ENCODE data around the gene IFNGR1.
"Not testable (repeated sequence)": the region's sequence is repeated elsewhere in the genome, so short reads cannot be mapped to it uniquely, and the experiment has no call there.

Gene IFNGR1

GRCh38 chr6:137213331-137213740 lies 5.8 kb downstream of the IFNGR1 start:
- WGBS, 2 experiments (ENCODE audit: insufficient coverage in 2 of 2) = 80 to 90% methylated on average over 3 of the region's 4 CpGs
- Histone ChIP-seq H3K36me3 (ENCODE audit: control insufficient read depth, insufficient read depth, low read length) (peaks cover 53% of the 10 kb centered on the region), H3K4me1 (ENCODE audit: control insufficient read depth, insufficient read depth, low read length, poor library complexity, severe bottlenecking) (peaks cover 8% of the 10 kb centered on the region), H3K4me3 (ENCODE audit: extremely low read depth, insufficient read depth, low read length, poor library complexity, severe bottlenecking) (no peak overlapping the region), H3K9me3 (ENCODE audit: control insufficient read depth, low read length) (peaks cover 17% of the 10 kb centered on the region), H3K27ac (ENCODE audit: low read depth, low read length, severe bottlenecking) (no peak overlapping the region)

GRCh38 chr6:137211910-137212309 lies 7.3 kb downstream of the IFNGR1 start:
- WGBS, 2 experiments (ENCODE audit: insufficient coverage in 2 of 2) = 91 to 97% methylated on average over 3 of the region's 3 CpGs
- no peak overlapping the region for H3K4me3 ChIP-seq (ENCODE audit: extremely low read depth, insufficient read depth, low read length, poor library complexity, severe bottlenecking)
- no peaks in the 10 kb centered on the region for H3K4me1 ChIP-seq (ENCODE audit: control insufficient read depth, insufficient read depth, low read length, poor library complexity, severe bottlenecking)
- no peak overlapping the region for H3K27ac ChIP-seq (ENCODE audit: low read depth, low read length, severe bottlenecking)
- peaks cover 64% of the 10 kb centered on the region for H3K36me3 ChIP-seq (ENCODE audit: control insufficient read depth, insufficient read depth, low read length)
- H3K9me3 ChIP-seq (ENCODE audit: control insufficient read depth, low read length) = peaks cover 27% of the 10 kb centered on the region

DNA sequence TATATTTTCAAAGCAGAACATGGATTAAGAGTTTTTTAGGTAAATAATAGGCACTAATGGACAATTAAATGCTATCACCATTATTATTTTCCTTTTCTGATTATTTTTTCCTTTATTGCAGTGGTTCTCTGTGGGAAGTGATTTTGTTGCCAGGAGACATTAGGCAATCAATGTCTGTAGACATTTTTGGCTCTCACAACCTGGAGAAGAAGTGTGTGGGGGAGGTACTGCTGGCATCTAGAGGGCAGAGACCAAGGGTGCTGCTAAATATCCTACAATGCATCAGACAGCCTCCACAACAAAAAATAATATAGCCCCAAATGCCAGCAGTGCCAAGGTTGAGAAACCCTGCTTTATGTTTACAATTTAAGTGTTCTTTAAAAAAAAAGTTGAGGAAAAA lies 8.3 kb downstream of the IFNGR1 start:
- peaks cover 72% of the 10 kb centered on the region for H3K36me3 ChIP-seq (ENCODE audit: control insufficient read depth, insufficient read depth, low read length)

GRCh38 chr6:137208279-137208678 lies 10.9 kb downstream of the IFNGR1 start:
- Histone ChIP-seq H3K4me1 (ENCODE audit: control insufficient read depth, insufficient read depth, low read length, poor library complexity, severe bottlenecking) (no peaks in the 10 kb centered on the region), H3K4me3 (ENCODE audit: extremely low read depth, insufficient read depth, low read length, poor library complexity, severe bottlenecking) (no peak overlapping the region), H3K9me3 (ENCODE audit: control insufficient read depth, low read length) (peaks cover 27% of the 10 kb centered on the region), H3K27ac (ENCODE audit: low read depth, low read length, severe bottlenecking) (no peak overlapping the region), H3K36me3 (ENCODE audit: control insufficient read depth, insufficient read depth, low read length) (peaks cover 81% of the 10 kb centered on the region)
- 94 to 97% methylated on average over 7 of the region's 7 CpGs for WGBS, 2 experiments (ENCODE audit: insufficient coverage in 2 of 2)

More for the DNA sequence above, 8.3 kb downstream of the IFNGR1 start:
- H3K9me3 ChIP-seq (ENCODE audit: control insufficient read depth, low read length) = peaks cover 27% of the 10 kb centered on the region
- no peak overlapping the region for H3K4me3 ChIP-seq (ENCODE audit: extremely low read depth, insufficient read depth, low read length, poor library complexity, severe bottlenecking)
- no peak overlapping the region for H3K27ac ChIP-seq (ENCODE audit: low read depth, low read length, severe bottlenecking)
- no peaks in the 10 kb centered on the region for H3K4me1 ChIP-seq (ENCODE audit: control insufficient read depth, insufficient read depth, low read length, poor library complexity, severe bottlenecking)

DNA sequence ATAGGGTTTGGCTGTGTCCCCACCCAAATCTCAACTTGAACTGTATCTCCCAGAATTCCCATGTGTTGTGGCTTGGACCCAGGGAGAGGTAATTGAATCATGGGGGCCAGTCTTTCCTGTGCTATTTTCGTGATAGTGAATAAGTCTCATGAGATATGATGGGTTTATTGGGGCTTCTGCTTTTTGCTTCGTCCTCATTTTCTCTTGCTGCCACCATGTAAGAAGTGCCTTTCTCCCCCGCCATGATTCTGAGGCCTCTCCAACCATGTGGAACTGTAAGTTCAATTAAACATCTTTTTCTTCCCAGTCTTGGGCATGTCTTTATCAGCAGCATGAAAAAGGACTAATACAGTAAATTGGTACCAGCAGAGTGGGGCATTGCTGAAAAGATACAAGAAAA lies 11.7 kb downstream of the IFNGR1 start:
- peaks cover 85% of the 10 kb centered on the region for H3K36me3 ChIP-seq (ENCODE audit: control insufficient read depth, insufficient read depth, low read length)
- H3K9me3 ChIP-seq (ENCODE audit: control insufficient read depth, low read length) = peaks cover 27% of the 10 kb centered on the region
- 100% methylated on average over 2 of the region's 3 CpGs; no CpG with 5 or more reads in 1 of the 2 experiments for WGBS, 2 experiments (ENCODE audit: insufficient coverage in 2 of 2)

DNA sequence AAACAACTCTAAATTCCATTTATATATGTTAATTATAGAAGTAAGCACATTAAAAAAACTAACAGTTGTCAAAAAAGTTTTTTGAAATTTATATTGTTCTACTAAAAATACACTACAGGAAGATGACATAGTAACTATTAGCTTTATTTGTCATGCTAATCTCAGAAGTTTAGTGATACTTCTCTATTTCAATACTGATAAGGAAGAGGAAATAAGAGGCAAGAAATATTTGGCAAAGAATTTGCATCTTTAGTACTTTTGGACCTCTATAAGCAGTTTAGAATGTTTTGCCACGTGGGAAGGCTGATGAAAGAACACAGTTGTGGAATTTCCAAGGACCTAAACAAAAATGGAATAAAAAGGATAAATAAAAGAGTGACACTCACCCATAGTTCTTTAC lies 12.6 kb downstream of the IFNGR1 start:
- Histone ChIP-seq H3K36me3 (ENCODE audit: control insufficient read depth, insufficient read depth, low read length) (peaks cover 85% of the 10 kb centered on the region), H3K9me3 (ENCODE audit: control insufficient read depth, low read length) (peaks cover 27% of the 10 kb centered on the region), H3K4me3 (ENCODE audit: extremely low read depth, insufficient read depth, low read length, poor library complexity, severe bottlenecking) (no peak overlapping the region), H3K4me1 (ENCODE audit: control insufficient read depth, insufficient read depth, low read length, poor library complexity, severe bottlenecking) (no peaks in the 10 kb centered on the region), H3K27ac (ENCODE audit: low read depth, low read length, severe bottlenecking) (no peak overlapping the region)
- WGBS, 2 experiments (ENCODE audit: insufficient coverage in 2 of 2) = 71% methylated on average over 1 of the region's 1 CpG; no CpG with 5 or more reads in 1 of the 2 experiments

More for the DNA sequence above, 11.7 kb downstream of the IFNGR1 start:
- not testable (repeated sequence) for H3K4me3 ChIP-seq (ENCODE audit: extremely low read depth, insufficient read depth, low read length, poor library complexity, severe bottlenecking); H3K27ac ChIP-seq (ENCODE audit: low read depth, low read length, severe bottlenecking); H3K4me1 ChIP-seq (ENCODE audit: control insufficient read depth, insufficient read depth, low read length, poor library complexity, severe bottlenecking)

DNA sequence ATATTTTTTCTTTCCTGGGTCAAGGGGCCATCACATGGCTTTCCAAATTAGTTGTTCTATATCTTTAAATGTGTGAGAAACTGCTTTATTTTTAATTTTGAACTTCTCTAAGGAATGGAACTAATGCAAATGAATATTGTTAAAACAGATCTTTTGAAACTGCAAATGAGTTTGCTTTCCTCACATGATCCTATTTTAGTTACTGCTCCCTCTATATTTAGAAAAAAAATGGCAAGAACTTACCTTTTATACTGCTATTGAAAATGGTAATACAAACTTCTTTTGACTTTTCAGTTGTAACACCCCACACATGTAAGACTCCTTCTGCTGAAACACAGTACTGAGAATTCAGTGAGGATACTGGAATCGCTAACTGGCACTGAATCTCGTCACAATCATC lies 15.9 kb downstream of the IFNGR1 start:
- Histone ChIP-seq H3K4me1 (ENCODE audit: control insufficient read depth, insufficient read depth, low read length, poor library complexity, severe bottlenecking) (no peaks in the 10 kb centered on the region), H3K9me3 (ENCODE audit: control insufficient read depth, low read length) (peaks cover 9% of the 10 kb centered on the region), H3K4me3 (ENCODE audit: extremely low read depth, insufficient read depth, low read length, poor library complexity, severe bottlenecking) (no peak overlapping the region), H3K27ac (ENCODE audit: low read depth, low read length, severe bottlenecking) (no peak overlapping the region), H3K36me3 (ENCODE audit: control insufficient read depth, insufficient read depth, low read length) (peaks cover 81% of the 10 kb centered on the region)
- 100% methylated on average over 1 of the region's 2 CpGs; no CpG with 5 or more reads in 1 of the 2 experiments for WGBS, 2 experiments (ENCODE audit: insufficient coverage in 2 of 2)

DNA sequence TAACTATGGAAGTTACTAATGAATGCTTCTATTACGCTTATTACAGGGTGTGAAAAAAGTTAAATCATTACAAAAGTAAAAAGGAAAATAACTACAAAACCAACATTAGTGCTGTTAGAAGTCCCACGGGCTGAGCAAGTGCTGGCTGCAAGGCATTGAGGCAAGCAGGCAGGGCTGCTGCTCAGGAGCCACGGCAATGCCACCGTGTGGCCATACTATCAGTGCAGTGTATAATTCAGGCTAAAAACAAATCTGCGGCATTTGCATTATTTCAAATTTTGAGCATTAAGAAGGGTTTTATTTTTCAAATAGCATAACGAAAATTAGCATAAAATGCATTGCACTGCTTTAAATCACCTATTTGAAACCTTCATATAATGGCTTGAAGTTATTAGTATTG lies 17.1 kb downstream of the IFNGR1 start:
- Histone ChIP-seq H3K9me3 (ENCODE audit: control insufficient read depth, low read length) (no peaks in the 10 kb centered on the region), H3K27ac (ENCODE audit: low read depth, low read length, severe bottlenecking) (no peak overlapping the region), H3K36me3 (ENCODE audit: control insufficient read depth, insufficient read depth, low read length) (peaks cover 81% of the 10 kb centered on the region), H3K4me3 (ENCODE audit: extremely low read depth, insufficient read depth, low read length, poor library complexity, severe bottlenecking) (no peak overlapping the region), H3K4me1 (ENCODE audit: control insufficient read depth, insufficient read depth, low read length, poor library complexity, severe bottlenecking) (no peaks in the 10 kb centered on the region)
- WGBS, 2 experiments (ENCODE audit: insufficient coverage in 2 of 2) = 90 to 100% methylated on average over 2 to 3 of the region's 6 CpGs

GRCh38 chr6:137201006-137201405 lies 18.2 kb downstream of the IFNGR1 start:
- Histone ChIP-seq H3K4me3 (ENCODE audit: extremely low read depth, insufficient read depth, low read length, poor library complexity, severe bottlenecking) (no peak overlapping the region), H3K36me3 (ENCODE audit: control insufficient read depth, insufficient read depth, low read length) (peaks cover 76% of the 10 kb centered on the region), H3K4me1 (ENCODE audit: control insufficient read depth, insufficient read depth, low read length, poor library complexity, severe bottlenecking) (no peaks in the 10 kb centered on the region), H3K27ac (ENCODE audit: low read depth, low read length, severe bottlenecking) (no peak overlapping the region), H3K9me3 (ENCODE audit: control insufficient read depth, low read length) (no peaks in the 10 kb centered on the region)
- 100% methylated on average over 1 of the region's 1 CpG for WGBS, 2 experiments (ENCODE audit: insufficient coverage in 2 of 2)

GRCh38 chr6:137200288-137200687 lies 18.9 kb downstream of the IFNGR1 start:
- Histone ChIP-seq H3K4me1 (ENCODE audit: control insufficient read depth, insufficient read depth, low read length, poor library complexity, severe bottlenecking) (no peaks in the 10 kb centered on the region), H3K9me3 (ENCODE audit: control insufficient read depth, low read length) (no peaks in the 10 kb centered on the region), H3K36me3 (ENCODE audit: control insufficient read depth, insufficient read depth, low read length) (peaks cover 69% of the 10 kb centered on the region), H3K4me3 (ENCODE audit: extremely low read depth, insufficient read depth, low read length, poor library complexity, severe bottlenecking) (no peak overlapping the region), H3K27ac (ENCODE audit: low read depth, low read length, severe bottlenecking) (no peak overlapping the region)
- 88 to 91% methylated on average over 1 to 3 of the region's 4 CpGs for WGBS, 2 experiments (ENCODE audit: insufficient coverage in 2 of 2)

- H3K36me3 ChIP-seq (ENCODE audit: control insufficient read depth, insufficient read depth, low read length) = peaks cover 48% of the 10 kb centered on the region
- H3K27ac ChIP-seq (ENCODE audit: low read depth, low read length, severe bottlenecking) = no peak overlapping the region
- H3K9me3 ChIP-seq (ENCODE audit: control insufficient read depth, low read length) = no peaks in the 10 kb centered on the region
- no peak overlapping the region for H3K4me3 ChIP-seq (ENCODE audit: extremely low read depth, insufficient read depth, low read length, poor library complexity, severe bottlenecking)
- H3K4me1 ChIP-seq (ENCODE audit: control insufficient read depth, insufficient read depth, low read length, poor library complexity, severe bottlenecking) = no peaks in the 10 kb centered on the region
- WGBS, 2 experiments (ENCODE audit: insufficient coverage in 2 of 2) = 91 to 97% methylated on average over 4 to 6 of the region's 11 CpGs
These were observed 21.2 kb downstream of the IFNGR1 start for GRCh38 chr6:137197684-137198645.

Data from mesodermal cell (in vitro differentiated cells).